ENCODE measurements around the gene UBN1.
A peak's percentile ranks its signal among the peaks of the same experiment; 100 is the strongest.

UBN1 gene

DNA sequence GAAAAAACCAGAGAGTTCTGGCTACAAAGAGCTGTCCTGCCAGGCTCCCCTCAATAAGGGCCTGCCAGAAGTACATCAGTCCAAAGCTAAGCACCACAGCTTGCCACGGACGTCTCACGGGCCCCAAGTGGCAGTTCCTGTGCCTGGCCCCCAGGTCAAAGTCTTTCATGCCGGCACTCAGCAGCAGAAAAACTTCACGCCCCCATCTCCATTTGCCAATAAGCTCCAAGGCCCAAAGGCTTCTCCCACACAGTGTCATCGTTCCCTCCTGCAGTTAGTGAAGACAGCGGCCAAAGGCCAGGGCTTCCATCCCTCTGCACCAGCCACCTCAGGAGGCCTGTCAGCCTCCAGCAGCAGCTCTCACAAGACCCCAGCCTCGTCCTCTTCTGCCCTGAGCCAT lies 27.4 kb downstream of the UBN1 start:
- H3K27me3 Mint-ChIP-seq: no peaks in the 10 kb centered on the region
- DNase-seq (no peak), ATAC-seq (replicated peaks) (no peak)
- peak overlapping the region; percentile 31 to 85 for H3K27ac Mint-ChIP-seq
- H3K9me3 Mint-ChIP-seq: no peaks in the 10 kb centered on the region
- peaks cover 74% of the 10 kb centered on the region for H3K36me3 Mint-ChIP-seq (ENCODE audit: insufficient read depth)
- no peak overlapping the region for H3K4me3 Mint-ChIP-seq
- H3K4me1 Mint-ChIP-seq (ENCODE audit: low read depth in 2 of 2): peaks cover 2 to 8% of the 10 kb centered on the region in 2 donors

DNA sequence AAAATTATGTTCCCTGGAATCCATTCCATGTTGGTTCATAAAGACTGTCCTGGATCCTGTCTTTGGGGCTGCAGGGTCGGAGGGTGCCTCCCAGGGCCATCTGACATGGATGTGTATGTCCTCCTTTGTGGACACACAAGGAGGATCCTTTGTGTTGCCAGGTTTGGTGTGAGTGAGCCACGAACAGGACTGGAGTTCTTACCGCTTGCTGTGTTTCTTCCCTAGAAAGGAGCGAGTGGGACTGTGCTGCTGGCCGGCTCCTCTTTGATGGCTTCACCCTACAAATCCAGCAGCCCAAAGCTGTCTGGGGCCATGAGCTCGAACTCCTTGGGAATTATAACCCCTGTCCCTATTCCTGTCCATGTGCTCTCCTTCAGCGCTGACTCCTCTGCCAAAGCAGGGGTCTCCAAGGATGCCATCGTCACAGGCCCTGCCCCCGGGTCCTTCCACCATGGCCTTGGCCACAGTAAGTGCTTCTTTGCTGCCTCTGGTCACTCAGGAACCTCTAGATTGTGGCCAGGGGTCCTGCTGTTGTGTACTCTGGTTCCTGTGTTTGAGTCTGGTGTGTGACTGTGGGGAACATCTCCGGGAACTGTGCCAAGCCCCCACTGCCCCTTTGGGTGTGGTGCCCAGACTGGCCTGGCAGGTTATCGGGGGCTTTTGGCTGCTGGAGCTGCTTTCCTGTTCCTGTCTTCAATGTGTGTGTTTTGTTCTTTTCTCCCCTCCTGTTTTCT lies 29.5 kb downstream of the UBN1 start:
- Mint-ChIP-seq H3K27me3 (no peaks in the 10 kb centered on the region), H3K4me1 (ENCODE audit: low read depth in 2 of 2) (peaks cover 1 to 2% of the 10 kb centered on the region in 2 donors), H3K4me3 (no peak overlapping the region), H3K9me3 (no peaks in the 10 kb centered on the region), H3K27ac (peak overlapping the region in 1 of 2 donors; percentile 68), H3K36me3 (ENCODE audit: insufficient read depth) (peaks cover 71% of the 10 kb centered on the region)
- no peak for DNase-seq
- no peak for ATAC-seq (replicated peaks)

DNA sequence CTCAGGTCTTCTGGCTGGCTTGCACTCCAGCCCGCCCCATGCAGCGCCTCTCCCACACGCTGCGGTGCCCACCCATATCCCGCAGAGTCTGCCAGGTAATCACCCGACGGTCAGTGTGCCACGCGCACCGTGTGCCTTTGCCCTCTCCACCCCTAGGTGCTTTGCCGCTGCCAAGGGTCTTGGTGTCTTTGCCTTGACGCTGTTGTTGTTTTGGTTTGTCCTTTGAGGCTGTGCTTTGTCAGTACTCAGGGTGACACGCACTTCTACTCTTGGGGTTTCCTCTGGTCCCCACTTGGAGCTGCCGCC lies 30.1 kb downstream of the UBN1 start:
- no peaks in the 10 kb centered on the region for H3K27me3 Mint-ChIP-seq
- DNase-seq (no peak), ATAC-seq (replicated peaks) (no peak)
- no peak overlapping the region for H3K27ac Mint-ChIP-seq
- H3K4me1 Mint-ChIP-seq (ENCODE audit: low read depth in 2 of 2): peaks cover 0 to 2% of the 10 kb centered on the region in 2 donors
- peaks cover 68% of the 10 kb centered on the region for H3K36me3 Mint-ChIP-seq (ENCODE audit: insufficient read depth)
- no peak overlapping the region for H3K4me3 Mint-ChIP-seq
- no peaks in the 10 kb centered on the region for H3K9me3 Mint-ChIP-seq

DNA sequence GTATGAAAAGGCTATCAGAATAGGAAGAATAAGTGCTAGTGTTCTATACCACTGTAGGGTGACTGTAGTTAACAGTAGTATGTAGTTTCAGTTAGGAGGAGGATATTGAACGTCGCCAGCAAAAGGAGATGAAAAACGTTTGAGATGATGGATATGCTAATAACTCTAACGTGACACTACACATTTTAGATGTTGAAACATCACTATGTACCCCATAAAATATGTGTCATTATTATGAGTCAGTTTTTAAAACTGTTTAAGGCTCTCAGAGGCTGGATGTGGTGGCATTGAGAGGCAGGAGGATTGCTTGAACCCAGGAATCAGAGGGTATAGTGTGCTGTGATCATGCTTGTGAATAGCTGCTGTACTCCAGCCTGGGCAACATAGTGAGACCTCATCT lies 31.8 kb downstream of the UBN1 start:
- Mint-ChIP-seq H3K36me3 (ENCODE audit: insufficient read depth) (peaks cover 54% of the 10 kb centered on the region), H3K27me3 (no peaks in the 10 kb centered on the region), H3K27ac (peak overlapping the region in 1 of 2 donors; percentile 14), H3K9me3 (no peaks in the 10 kb centered on the region), H3K4me1 (ENCODE audit: low read depth in 2 of 2) (peaks cover 0 to 2% of the 10 kb centered on the region in 2 donors), H3K4me3 (no peak overlapping the region)
- DNase-seq (no peak), ATAC-seq (replicated peaks) (no peak)

DNA sequence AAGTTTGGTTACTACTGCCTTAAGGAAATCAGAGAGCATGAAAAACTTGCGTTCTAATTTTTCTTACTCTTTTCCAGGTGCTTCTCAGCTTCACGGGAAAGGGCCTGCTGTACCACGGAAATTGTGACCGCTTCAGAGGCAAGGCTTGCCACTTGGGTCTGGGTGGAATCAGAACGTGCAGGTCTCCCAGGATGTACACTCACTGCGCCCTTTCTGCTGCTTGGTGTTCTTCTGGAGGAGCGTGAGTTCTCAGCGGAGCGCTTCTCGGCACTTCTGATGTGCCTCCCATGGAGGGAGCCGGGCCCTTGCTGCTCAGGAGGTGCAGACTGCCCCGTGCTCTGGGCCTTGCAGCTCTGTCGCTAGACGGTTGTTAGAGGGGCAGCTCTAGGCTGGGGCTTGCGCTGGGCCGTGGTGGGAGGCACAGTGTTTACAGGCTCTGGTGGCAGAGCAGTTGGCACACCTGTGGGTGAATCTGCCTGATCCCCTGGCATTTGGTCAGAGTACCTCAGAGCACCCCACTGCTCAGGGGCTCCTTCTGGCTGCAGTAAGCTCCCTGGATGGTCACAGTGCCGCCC lies 32.8 kb downstream of the UBN1 start:
- Mint-ChIP-seq H3K4me3 (no peak overlapping the region), H3K27ac (no peak overlapping the region), H3K4me1 (ENCODE audit: low read depth in 2 of 2) (peaks cover 0 to 2% of the 10 kb centered on the region in 2 donors), H3K9me3 (no peaks in the 10 kb centered on the region), H3K36me3 (ENCODE audit: insufficient read depth) (peaks cover 51% of the 10 kb centered on the region), H3K27me3 (no peaks in the 10 kb centered on the region)
- DNase-seq: no peak
- no peak for ATAC-seq (replicated peaks)

DNA sequence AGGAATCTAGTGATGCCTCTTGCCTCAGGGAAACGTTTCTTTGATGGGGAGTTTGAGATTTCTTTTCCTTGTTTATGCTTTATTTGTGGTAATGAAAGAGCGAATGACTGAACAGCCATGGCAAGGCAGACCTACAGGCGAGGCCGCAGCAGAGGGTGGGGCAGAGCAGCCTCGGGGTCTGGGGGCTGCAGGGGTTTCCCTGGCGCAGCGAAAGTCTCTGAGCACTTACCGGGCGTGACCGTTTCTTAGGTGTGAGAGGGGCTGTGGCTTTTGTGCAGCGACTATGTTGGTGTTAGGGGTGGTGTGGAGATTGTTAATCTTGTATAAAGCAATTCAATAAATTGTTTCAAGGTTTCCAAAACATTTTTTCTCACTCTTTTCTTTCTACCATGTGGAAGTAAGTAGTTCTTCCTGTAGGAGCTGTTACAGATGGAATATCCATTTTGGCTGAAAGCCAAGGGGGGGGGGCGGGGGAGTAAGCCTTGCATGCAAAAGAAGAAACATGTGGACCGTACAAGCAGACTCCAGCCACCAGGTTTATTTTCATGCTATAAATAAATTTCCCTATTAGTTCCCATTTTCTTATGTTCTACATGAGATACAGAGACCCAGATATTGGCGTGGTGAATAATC lies 34.8 kb downstream of the UBN1 start:
- H3K4me1 Mint-ChIP-seq (ENCODE audit: low read depth in 2 of 2): peaks cover 0 to 3% of the 10 kb centered on the region in 2 donors
- no peaks in the 10 kb centered on the region for H3K9me3 Mint-ChIP-seq
- DNase-seq: no peak
- ATAC-seq (replicated peaks): no peak
- no peak overlapping the region for H3K4me3 Mint-ChIP-seq
- H3K36me3 Mint-ChIP-seq (ENCODE audit: insufficient read depth): peaks cover 43% of the 10 kb centered on the region
- peak overlapping the region; percentile 5 to 74 for H3K27ac Mint-ChIP-seq
- no peaks in the 10 kb centered on the region for H3K27me3 Mint-ChIP-seq

DNA sequence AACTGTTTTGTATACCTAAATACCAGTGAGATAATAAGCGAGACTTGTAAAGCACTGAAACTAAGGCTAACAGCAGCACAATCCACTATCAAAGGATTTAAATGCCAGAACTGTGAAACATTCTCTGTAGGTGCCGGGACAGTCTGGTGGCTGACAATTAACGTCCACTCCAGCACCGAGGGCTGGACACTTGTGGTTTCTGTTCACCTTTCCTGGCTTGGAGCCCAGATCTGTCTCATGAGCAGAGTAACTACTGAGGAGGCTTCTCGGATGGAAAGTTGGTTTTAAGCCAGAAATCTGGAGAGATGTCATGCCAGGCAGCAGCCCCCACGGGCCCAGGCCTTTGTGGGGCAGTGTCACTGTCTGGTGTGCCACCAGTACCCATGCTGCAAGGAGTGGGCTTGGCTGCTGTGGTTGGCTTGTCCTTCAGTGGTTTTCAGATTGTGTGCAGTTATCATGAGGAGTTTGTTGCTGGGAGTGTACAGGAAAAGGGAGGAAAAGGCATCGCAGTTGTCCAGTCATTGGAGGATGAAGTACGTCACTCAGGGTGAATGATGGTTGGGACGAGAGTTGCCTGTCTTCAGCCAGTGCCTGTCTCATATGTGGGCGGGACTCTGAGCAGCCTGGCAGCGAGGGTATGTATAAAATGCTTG lies 35.5 kb downstream of the UBN1 start:
- no peak overlapping the region for H3K4me3 Mint-ChIP-seq
- H3K36me3 Mint-ChIP-seq (ENCODE audit: insufficient read depth): peaks cover 38% of the 10 kb centered on the region
- DNase-seq: no peak

DNA sequence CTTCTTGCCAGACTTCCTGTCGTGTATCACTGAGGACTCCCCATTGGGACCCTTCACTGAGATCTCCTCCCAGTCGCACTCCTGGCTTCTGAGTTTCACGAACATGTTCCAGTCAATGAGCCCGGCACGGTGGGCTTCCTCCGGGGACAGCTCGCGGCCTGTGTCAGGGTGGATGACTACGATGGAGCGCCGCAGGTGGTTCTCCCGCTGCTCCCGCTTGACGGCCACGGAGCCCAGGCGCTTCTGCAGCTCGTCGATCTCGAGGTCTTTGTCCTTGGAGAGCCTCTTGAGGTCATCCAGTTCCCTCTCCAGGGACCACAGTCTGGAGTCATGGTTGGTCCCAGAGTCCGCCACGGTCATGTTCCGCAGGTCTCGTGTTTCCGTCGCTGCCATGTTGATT lies 36.2 kb downstream of the UBN1 start:
- Mint-ChIP-seq H3K4me3 (no peak overlapping the region), H3K27me3 (no peaks in the 10 kb centered on the region), H3K9me3 (no peaks in the 10 kb centered on the region), H3K27ac (no peak overlapping the region), H3K4me1 (ENCODE audit: low read depth in 2 of 2) (peaks cover 0 to 3% of the 10 kb centered on the region in 2 donors), H3K36me3 (ENCODE audit: insufficient read depth) (peaks cover 37% of the 10 kb centered on the region)
- DNase-seq (no peak), ATAC-seq (replicated peaks) (no peak)

More for the DNA sequence above, 35.5 kb downstream of the UBN1 start:
- no peak for ATAC-seq (replicated peaks)
- Mint-ChIP-seq H3K27me3 (no peaks in the 10 kb centered on the region), H3K9me3 (no peaks in the 10 kb centered on the region), H3K27ac (no peak overlapping the region), H3K4me1 (ENCODE audit: low read depth in 2 of 2) (peaks cover 0 to 3% of the 10 kb centered on the region in 2 donors)

DNA sequence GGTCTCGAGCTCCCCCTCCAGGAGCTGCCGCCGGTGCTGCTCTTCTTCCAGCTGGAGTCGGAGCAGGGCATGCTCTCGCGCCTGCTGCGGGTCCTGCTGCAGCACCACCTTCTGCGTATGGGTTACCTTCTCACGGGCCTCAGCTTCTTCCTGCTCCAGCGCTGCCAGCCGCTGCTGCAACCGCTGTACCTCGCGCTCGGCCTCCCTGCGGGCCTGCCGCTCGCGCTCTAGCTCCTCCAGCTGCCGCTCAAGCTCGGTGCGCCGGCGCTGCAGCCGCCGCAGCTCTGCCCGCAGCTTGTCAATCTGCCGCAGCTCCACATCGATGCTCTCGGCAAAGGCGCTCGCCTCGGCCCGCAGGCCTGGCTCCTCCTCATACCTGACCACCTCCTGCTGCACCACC lies 36.9 kb downstream of the UBN1 start:
- no peak for DNase-seq
- H3K36me3 Mint-ChIP-seq (ENCODE audit: insufficient read depth): peaks cover 32% of the 10 kb centered on the region
- no peak overlapping the region for H3K27ac Mint-ChIP-seq
- peaks cover 0 to 3% of the 10 kb centered on the region in 2 donors for H3K4me1 Mint-ChIP-seq (ENCODE audit: low read depth in 2 of 2)
- ATAC-seq (replicated peaks): no peak
- H3K9me3 Mint-ChIP-seq: no peaks in the 10 kb centered on the region
- H3K27me3 Mint-ChIP-seq: no peaks in the 10 kb centered on the region
- no peak overlapping the region for H3K4me3 Mint-ChIP-seq

DNA sequence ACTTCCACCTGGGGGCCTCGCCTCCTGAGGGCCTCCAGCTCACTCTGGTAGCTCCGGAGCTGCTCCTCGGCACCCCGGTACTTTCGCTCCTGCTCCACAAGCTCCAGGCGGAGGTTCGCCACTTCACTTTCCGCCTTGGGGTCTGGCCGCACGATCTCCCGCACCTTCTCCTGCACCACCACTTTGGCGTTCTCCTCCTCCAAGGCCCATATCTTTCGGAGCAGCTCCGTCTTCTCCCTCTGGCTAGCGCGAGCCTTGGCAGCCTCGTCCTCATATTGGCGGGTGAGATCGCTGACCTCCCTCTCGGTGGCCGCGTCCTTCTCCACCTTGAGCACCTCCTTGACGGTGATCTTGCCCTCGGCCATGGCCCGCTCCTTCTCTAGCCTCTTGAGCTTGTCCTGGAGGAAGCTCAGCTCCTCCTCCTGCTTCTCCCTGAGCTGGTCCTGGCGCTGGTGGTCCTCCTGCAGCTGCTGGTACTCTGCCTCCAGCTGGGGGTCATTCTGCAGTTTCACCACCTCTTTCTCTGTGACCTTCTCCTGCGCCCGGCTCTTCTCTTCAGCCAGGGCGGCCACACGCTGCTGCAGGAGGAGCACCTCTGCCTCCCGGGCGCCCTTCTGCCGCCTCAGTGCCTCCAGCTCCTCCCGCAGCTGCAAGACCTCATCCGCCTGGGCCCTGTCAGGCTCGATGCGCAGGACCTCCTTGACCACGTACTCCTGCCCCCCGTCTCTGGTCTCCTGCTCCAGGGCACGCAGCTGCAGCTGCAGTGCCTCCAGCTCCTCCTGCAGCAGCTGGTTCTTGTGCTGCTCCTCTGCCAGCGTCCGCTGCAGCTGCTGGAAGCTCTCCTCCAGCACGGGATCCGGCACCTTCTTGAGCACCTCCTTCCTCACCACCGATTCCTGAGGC lies 37.9 kb downstream of the UBN1 start:
- Mint-ChIP-seq H3K4me1 (ENCODE audit: low read depth in 2 of 2) (peaks cover 0 to 3% of the 10 kb centered on the region in 2 donors), H3K27me3 (no peaks in the 10 kb centered on the region), H3K4me3 (no peak overlapping the region), H3K9me3 (no peaks in the 10 kb centered on the region), H3K36me3 (ENCODE audit: insufficient read depth) (peaks cover 23% of the 10 kb centered on the region), H3K27ac (peak overlapping the region; percentile 22 to 24)
- no peak for DNase-seq
- no peak for ATAC-seq (replicated peaks)

DNA sequence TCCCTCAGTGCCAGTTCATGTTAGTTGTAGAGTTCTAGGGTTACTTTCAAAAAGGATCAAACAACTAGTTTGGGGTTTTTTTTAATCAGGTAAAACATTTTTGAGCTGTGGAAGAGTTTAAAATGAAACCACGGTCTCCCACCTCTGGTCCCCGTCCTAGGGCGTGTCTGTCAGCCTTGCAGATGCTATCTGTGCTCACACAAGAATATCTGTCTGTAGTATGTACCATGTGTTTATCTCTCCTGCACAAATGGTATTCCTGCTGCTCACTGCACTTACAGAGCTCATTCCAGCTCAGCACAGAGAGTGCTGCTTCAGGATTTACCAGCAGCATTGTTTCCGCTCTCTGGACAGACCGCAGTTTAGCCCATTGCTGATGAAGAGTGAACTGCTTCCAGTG lies 38.9 kb downstream of the UBN1 start:
- Mint-ChIP-seq H3K27me3 (no peaks in the 10 kb centered on the region), H3K36me3 (ENCODE audit: insufficient read depth) (peaks cover 14% of the 10 kb centered on the region)

DNA sequence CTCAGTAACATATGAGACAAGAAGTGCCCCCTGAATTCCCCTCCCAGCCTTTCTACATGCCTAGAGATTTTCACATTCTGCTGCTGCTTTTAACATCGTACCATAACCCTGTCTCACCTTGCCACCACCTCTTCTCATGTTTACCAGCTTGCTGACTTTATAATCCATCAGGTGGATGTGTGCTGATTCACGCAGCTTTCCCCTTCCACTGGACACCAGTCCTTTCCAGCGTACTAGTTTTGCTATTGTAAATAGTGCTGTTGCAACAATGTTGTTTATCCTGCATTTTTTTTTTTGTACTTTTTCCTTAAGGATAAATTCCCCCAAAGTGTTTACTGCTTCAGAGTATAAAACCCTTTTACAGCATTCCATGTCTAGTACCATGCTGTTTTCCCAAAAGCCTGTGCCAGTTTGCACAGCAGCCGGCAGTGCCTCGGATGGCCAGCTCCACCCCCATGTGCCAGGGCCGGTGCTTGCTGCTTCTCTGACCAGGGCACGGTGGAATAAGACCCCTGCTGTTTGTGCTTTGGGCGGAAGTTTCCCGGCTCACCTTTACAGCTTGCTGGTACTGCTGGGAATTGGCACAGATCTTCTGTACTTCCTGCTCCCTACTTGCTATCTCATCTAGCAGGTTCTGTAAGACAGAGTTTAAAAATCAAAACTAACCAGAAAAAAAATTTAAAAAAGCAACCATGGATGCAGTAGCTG lies 41.3 kb downstream of the UBN1 start:
- ATAC-seq (replicated peaks) (no peak), DNase-seq (no peak)
- Mint-ChIP-seq H3K27me3 (no peaks in the 10 kb centered on the region), H3K4me3 (no peak overlapping the region), H3K4me1 (ENCODE audit: low read depth in 2 of 2) (peaks cover 0 to 3% of the 10 kb centered on the region in 2 donors), H3K9me3 (no peaks in the 10 kb centered on the region), H3K36me3 (ENCODE audit: insufficient read depth) (peaks cover 10% of the 10 kb centered on the region), H3K27ac (peak overlapping the region; percentile 22 to 81)

More for the DNA sequence above, 38.9 kb downstream of the UBN1 start:
- peaks cover 0 to 3% of the 10 kb centered on the region in 2 donors for H3K4me1 Mint-ChIP-seq (ENCODE audit: low read depth in 2 of 2)
- DNase-seq: no peak
- ATAC-seq (replicated peaks): no peak
- H3K9me3 Mint-ChIP-seq: no peaks in the 10 kb centered on the region
- H3K4me3 Mint-ChIP-seq: no peak overlapping the region
- peak overlapping the region in 1 of 2 donors; percentile 24 for H3K27ac Mint-ChIP-seq
